ENCODE results near the gene ADPRHL1. TPM values are rescaled to one million over a fixed set of nuclear protein-coding genes. Genes with fewer than 3 reads are reported as not detected.

ADPRHL1 gene
- total RNA-seq, 2 donors from 2014 or later: 1.6 to 2.9 TPM

GRCh38 chr13:113412440-113412839 is 40.8 kb downstream of the ADPRHL1 start:
- 86 to 95% methylated on average over 1 to 23 of the region's 27 CpGs for WGBS, 2 experiments (ENCODE audit: insufficient coverage in 1 of 2, insufficient read length in 1 of 2)
- Histone ChIP-seq H3K4me1 (ENCODE audit: control insufficient read depth, insufficient read depth, low read length) (no peaks in the 10 kb centered on the region), H3K9ac (ENCODE audit: extremely low read depth, low read length, poor library complexity, severe bottlenecking) (no peak overlapping the region), H3K9me3 (ENCODE audit: control insufficient read depth, low read length) (no peaks in the 10 kb centered on the region), H3K4me3 (ENCODE audit: low read length) (no peak overlapping the region), H3K27ac (ENCODE audit: low read depth, low read length) (no peak overlapping the region), H3K27me3 (ENCODE audit: control insufficient read depth, insufficient read depth, low read length, poor library complexity, severe bottlenecking) (no peaks in the 10 kb centered on the region), H3K36me3 (ENCODE audit: control insufficient read depth, insufficient read depth, low read length) (no peaks in the 10 kb centered on the region)
- H3K36me3 Mint-ChIP-seq (ENCODE audit: low read depth): peaks cover 2% of the 10 kb centered on the region
- H3K4me1 Mint-ChIP-seq: no peaks in the 10 kb centered on the region
- no peaks in the 10 kb centered on the region for H3K27me3 Mint-ChIP-seq (ENCODE audit: insufficient read depth)
- TF ChIP-seq, protein P1, sequence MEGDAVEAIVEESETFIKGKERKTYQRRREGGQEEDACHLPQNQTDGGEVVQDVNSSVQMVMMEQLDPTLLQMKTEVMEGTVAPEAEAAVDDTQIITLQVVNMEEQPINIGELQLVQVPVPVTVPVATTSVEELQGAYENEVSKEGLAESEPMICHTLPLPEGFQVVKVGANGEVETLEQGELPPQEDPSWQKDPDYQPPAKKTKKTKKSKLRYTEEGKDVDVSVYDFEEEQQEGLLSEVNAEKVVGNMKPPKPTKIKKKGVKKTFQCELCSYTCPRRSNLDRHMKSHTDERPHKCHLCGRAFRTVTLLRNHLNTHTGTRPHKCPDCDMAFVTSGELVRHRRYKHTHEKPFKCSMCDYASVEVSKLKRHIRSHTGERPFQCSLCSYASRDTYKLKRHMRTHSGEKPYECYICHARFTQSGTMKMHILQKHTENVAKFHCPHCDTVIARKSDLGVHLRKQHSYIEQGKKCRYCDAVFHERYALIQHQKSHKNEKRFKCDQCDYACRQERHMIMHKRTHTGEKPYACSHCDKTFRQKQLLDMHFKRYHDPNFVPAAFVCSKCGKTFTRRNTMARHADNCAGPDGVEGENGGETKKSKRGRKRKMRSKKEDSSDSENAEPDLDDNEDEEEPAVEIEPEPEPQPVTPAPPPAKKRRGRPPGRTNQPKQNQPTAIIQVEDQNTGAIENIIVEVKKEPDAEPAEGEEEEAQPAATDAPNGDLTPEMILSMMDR (conservative IDR thresholded peaks at IDR 0.05): no peak
- no peak overlapping the region for H3K4me3 Mint-ChIP-seq
- no peak overlapping the region for H3K27ac Mint-ChIP-seq
- peaks cover 4% of the 10 kb centered on the region for H3K9me3 Mint-ChIP-seq
- DNase-seq: no peak

- H3K4me3 Mint-ChIP-seq: no peak overlapping the region
- Histone ChIP-seq H3K9ac (ENCODE audit: extremely low read depth, low read length, poor library complexity, severe bottlenecking) (no peak overlapping the region), H3K9me3 (ENCODE audit: control insufficient read depth, low read length) (no peaks in the 10 kb centered on the region), H3K4me3 (ENCODE audit: low read length) (no peak overlapping the region), H3K36me3 (ENCODE audit: control insufficient read depth, insufficient read depth, low read length) (no peaks in the 10 kb centered on the region), H3K4me1 (ENCODE audit: control insufficient read depth, insufficient read depth, low read length) (no peaks in the 10 kb centered on the region), H3K27ac (ENCODE audit: low read depth, low read length) (no peak overlapping the region), H3K27me3 (ENCODE audit: control insufficient read depth, insufficient read depth, low read length, poor library complexity, severe bottlenecking) (no peaks in the 10 kb centered on the region)
- H3K27ac Mint-ChIP-seq: no peak overlapping the region
- DNase-seq: no peak
- 92 to 94% methylated on average over 19 to 30 of the region's 30 CpGs for WGBS, 2 experiments (ENCODE audit: insufficient coverage in 1 of 2, insufficient read length in 1 of 2)
- H3K36me3 Mint-ChIP-seq (ENCODE audit: low read depth): peaks cover 2% of the 10 kb centered on the region
- H3K4me1 Mint-ChIP-seq: no peaks in the 10 kb centered on the region
- peaks cover 4% of the 10 kb centered on the region for H3K9me3 Mint-ChIP-seq
- TF ChIP-seq, protein P1 (conservative IDR thresholded peaks at IDR 0.05): no peak
- H3K27me3 Mint-ChIP-seq (ENCODE audit: insufficient read depth): no peaks in the 10 kb centered on the region
Observed at GRCh38 chr13:113411216-113412023, 41.9 kb downstream of the ADPRHL1 start.

- no peak for DNase-seq
- no peaks in the 10 kb centered on the region for H3K27me3 ChIP-seq (ENCODE audit: control insufficient read depth, insufficient read depth, low read length, poor library complexity, severe bottlenecking)
- H3K9me3 Mint-ChIP-seq: peaks cover 4% of the 10 kb centered on the region
- H3K9me3 ChIP-seq (ENCODE audit: control insufficient read depth, low read length): no peaks in the 10 kb centered on the region
- H3K4me1 Mint-ChIP-seq: no peaks in the 10 kb centered on the region
- no peak overlapping the region for H3K4me3 Mint-ChIP-seq
- H3K27ac Mint-ChIP-seq: no peak overlapping the region
- H3K9ac ChIP-seq (ENCODE audit: extremely low read depth, low read length, poor library complexity, severe bottlenecking): no peak overlapping the region
- H3K36me3 ChIP-seq (ENCODE audit: control insufficient read depth, insufficient read depth, low read length): no peaks in the 10 kb centered on the region
- H3K4me1 ChIP-seq (ENCODE audit: control insufficient read depth, insufficient read depth, low read length): no peaks in the 10 kb centered on the region
- no peaks in the 10 kb centered on the region for H3K27me3 Mint-ChIP-seq (ENCODE audit: insufficient read depth)
- TF ChIP-seq, protein P1 (conservative IDR thresholded peaks at IDR 0.05): no peak
- peaks cover 2% of the 10 kb centered on the region for H3K36me3 Mint-ChIP-seq (ENCODE audit: low read depth)
- no peak overlapping the region for H3K4me3 ChIP-seq (ENCODE audit: low read length)
- WGBS, 2 experiments (ENCODE audit: insufficient coverage in 1 of 2, insufficient read length in 1 of 2): 90% methylated on average over 21 to 34 of the region's 34 CpGs
- no peak overlapping the region for H3K27ac ChIP-seq (ENCODE audit: low read depth, low read length)
Observed at GRCh38 chr13:113410472-113411201, 42.7 kb downstream of the ADPRHL1 start.
